Activated CD4-positive, alpha-beta T cell treated with anti-CD3 and anti-CD28 coated beads, Interleukin-2, amount 50 U/mL, for 48 hours (primary cell): Measurements from ENCODE around the gene ACOX3.

Experiments used
- DNase-seq, 2 experiments: peaks; one replicate each; pipeline ENCODE4 v3.0.0-alpha.2; 2020

The ACOX3 gene

GRCh38 chr4:8319731-8320385, 120.7 kb downstream of the ACOX3 start:
- no peak for DNase-seq

- DNase-seq = no peak
Measured at GRCh38 chr4:8319061-8319460, 121.5 kb downstream of the ACOX3 start.

- DNase-seq = no peak
Measured at GRCh38 chr4:8318509-8318908, 122.0 kb downstream of the ACOX3 start.

GRCh38 chr4:8317474-8317873, 123.0 kb downstream of the ACOX3 start:
- DNase-seq = no peak

- DNase-seq = no peak
Measured at GRCh38 chr4:8316911-8317351, 123.6 kb downstream of the ACOX3 start.
